Gastroesophageal sphincter (tissue), 4 donors: ENCODE measurements around the gene REX1BD. TPM values are rescaled to one million over a fixed set of nuclear protein-coding genes. Genes with fewer than 3 reads are reported as not detected.
"Not testable (repeated sequence)": the region's sequence is repeated elsewhere in the genome, so short reads cannot be mapped to it uniquely, and the experiment has no call there.

Experiments used
- ATAC-seq: fragments of 150-250 bp; one replicate; pipeline ENCODE4 v1.9.1; 2016; ENCODE audit warnings: mild to moderate bottlenecking, moderate library complexity
- H3K27ac ChIP-seq, 4 donors: fragments of 200-600 bp; sonication (generic) in 3 of 4; 1 replicate in 3 of 4; 2 replicates in 1 of 4; pipeline ENCODE4 v1.5.1; 2016 to 2019
- H3K27me3 ChIP-seq: fragments of 200-600 bp; sonication (generic); one replicate; pipeline ENCODE4 v1.5.1; 2019
- H3K36me3 ChIP-seq, 2 donors: fragments of 200-600 bp; sonication (generic); one replicate each; pipeline ENCODE4 v1.5.1; 2019; ENCODE audit warnings: control low read depth in 1 of 2
- H3K4me1 ChIP-seq, 3 donors: fragments of 200-600 bp; sonication (generic); 1 replicate in 2 of 3; 2 replicates in 1 of 3; pipeline ENCODE4 v1.5.1; 2016 to 2019; ENCODE audit warnings: control low read depth in 2 of 3
- H3K4me3 ChIP-seq, 2 donors: fragments of 200-600 bp; sonication (generic); one replicate each; pipeline ENCODE4 v1.5.1; 2019; ENCODE audit warnings: mild to moderate bottlenecking in 1 of 2, moderate library complexity in 1 of 2
- H3K9me3 ChIP-seq, 3 donors: fragments of 200-600 bp; sonication (generic); one replicate each; pipeline ENCODE4 v1.5.1; 2017 to 2019; ENCODE audit warnings: control low read depth in 2 of 3
- EP300 ChIP-seq: sonication (generic); formaldehyde crosslinking; IDR thresholded peaks from one replicate; pipeline ENCODE4 v1.6.1; 2017; ENCODE audit warnings: antibody characterized with exemption, mild to moderate bottlenecking
- POLR2A ChIP-seq, 2 donors: fragments of 450-650 bp; IDR thresholded peaks; one replicate each; pipeline ENCODE4 v1.6.1; 2017; ENCODE audit warnings: antibody characterized with exemption in 2 of 2, mild to moderate bottlenecking in 2 of 2, moderate library complexity in 1 of 2
- POLR2AphosphoS5 ChIP-seq: sonication (generic); formaldehyde crosslinking; IDR thresholded peaks from one replicate; pipeline ENCODE4 v1.6.1; 2017; ENCODE audit warnings: antibody characterized with exemption
- WGBS, 2 donors: methylation state at CpG; one replicate each; pipeline ENCODE4 v1.1.5; 2018; ENCODE audit warnings: low coverage in 1 of 2; 5-methylcytosine and 5-hydroxymethylcytosine counted together
- total RNA-seq, 4 donors: library from RNA; depleted of rRNA; stranded (reverse); fragments of >200 nt; gene quantifications; one replicate each; pipeline ENCODE4 v1.1.0, GENCODE V29; 2016
- TF ChIP-seq, protein P1 (sequence below), 4 experiments: fragments of 200-600 bp in 2 of 4; fragments of 450-650 bp in 2 of 4; sonication (generic) in 1 of 4; IDR thresholded peaks; one replicate each; pipeline ENCODE4 v1.5.1; 2017 to 2019; ENCODE audit warnings: antibody characterized with exemption in 4 of 4, mild to moderate bottlenecking in 2 of 4, moderate library complexity in 2 of 4

Gene REX1BD
- total RNA-seq, 4 donors from 2014 or later, result 64.8 to 72.6 (median 68.6) TPM

GRCh38 chr19:18597809-18598660 lies 9.4 kb downstream of the REX1BD start:
- Histone ChIP-seq H3K36me3 (peaks cover 0 to 3% of the 10 kb centered on the region in 2 donors), H3K9me3 (no peaks in the 10 kb centered on the region), H3K4me3 (no peak overlapping the region), H3K27me3 (peaks cover 49% of the 10 kb centered on the region), H3K27ac (no peak overlapping the region), H3K4me1 (peaks cover 2 to 23% (median 14%) of the 10 kb centered on the region in 3 donors)
- 20% methylated on average over 4 of the region's 25 CpGs; no CpG with 5 or more reads in 1 of the 2 donors for WGBS, 2 donors
- no peak for ATAC-seq
- TF ChIP-seq POLR2A (IDR thresholded peaks at IDR 0.05) (no peak), EP300 (no peak)
- TF ChIP-seq, protein P1, sequence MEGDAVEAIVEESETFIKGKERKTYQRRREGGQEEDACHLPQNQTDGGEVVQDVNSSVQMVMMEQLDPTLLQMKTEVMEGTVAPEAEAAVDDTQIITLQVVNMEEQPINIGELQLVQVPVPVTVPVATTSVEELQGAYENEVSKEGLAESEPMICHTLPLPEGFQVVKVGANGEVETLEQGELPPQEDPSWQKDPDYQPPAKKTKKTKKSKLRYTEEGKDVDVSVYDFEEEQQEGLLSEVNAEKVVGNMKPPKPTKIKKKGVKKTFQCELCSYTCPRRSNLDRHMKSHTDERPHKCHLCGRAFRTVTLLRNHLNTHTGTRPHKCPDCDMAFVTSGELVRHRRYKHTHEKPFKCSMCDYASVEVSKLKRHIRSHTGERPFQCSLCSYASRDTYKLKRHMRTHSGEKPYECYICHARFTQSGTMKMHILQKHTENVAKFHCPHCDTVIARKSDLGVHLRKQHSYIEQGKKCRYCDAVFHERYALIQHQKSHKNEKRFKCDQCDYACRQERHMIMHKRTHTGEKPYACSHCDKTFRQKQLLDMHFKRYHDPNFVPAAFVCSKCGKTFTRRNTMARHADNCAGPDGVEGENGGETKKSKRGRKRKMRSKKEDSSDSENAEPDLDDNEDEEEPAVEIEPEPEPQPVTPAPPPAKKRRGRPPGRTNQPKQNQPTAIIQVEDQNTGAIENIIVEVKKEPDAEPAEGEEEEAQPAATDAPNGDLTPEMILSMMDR (IDR thresholded peaks at IDR 0.05), result no peak

- H3K4me1 ChIP-seq, result peaks cover 2 to 23% (median 13%) of the 10 kb centered on the region in 3 donors
- no peak overlapping the region for H3K27ac ChIP-seq
- H3K36me3 ChIP-seq, result peaks cover 0 to 3% of the 10 kb centered on the region in 2 donors
- no CpG with 5 or more reads among the region's 20 CpGs for WGBS, 2 donors
- ATAC-seq, result no peak
- TF ChIP-seq EP300 (no peak), POLR2A (IDR thresholded peaks at IDR 0.05) (no peak), POLR2AphosphoS5 (no peak)
- TF ChIP-seq, protein P1 (IDR thresholded peaks at IDR 0.05), result no peak
- no peaks in the 10 kb centered on the region for H3K9me3 ChIP-seq
- H3K4me3 ChIP-seq, result no peak overlapping the region
- peaks cover 64% of the 10 kb centered on the region for H3K27me3 ChIP-seq
These were observed 10.9 kb downstream of the REX1BD start for GRCh38 chr19:18599485-18599884.

- not testable (repeated sequence) for H3K36me3 ChIP-seq, ATAC-seq, H3K27ac ChIP-seq, H3K4me3 ChIP-seq, H3K9me3 ChIP-seq
- Histone ChIP-seq H3K4me1 (peaks cover 0 to 23% (median 6%) of the 10 kb centered on the region in 3 donors), H3K27me3 (peaks cover 77% of the 10 kb centered on the region)
- WGBS, 2 donors, result 89 to 92% methylated on average over 6 to 9 of the region's 15 CpGs
These were observed 12.2 kb downstream of the REX1BD start for GRCh38 chr19:18600692-18601397.

- Histone ChIP-seq H3K9me3 (no peaks in the 10 kb centered on the region), H3K27me3 (peaks cover 84% of the 10 kb centered on the region), H3K4me3 (no peak overlapping the region), H3K36me3 (peaks cover 0 to 3% of the 10 kb centered on the region in 2 donors), H3K27ac (no peak overlapping the region), H3K4me1 (peaks cover 0 to 30% (median 12%) of the 10 kb centered on the region in 3 donors)
- ATAC-seq, result no peak
- WGBS, 2 donors, result 80 to 87% methylated on average over 2 to 3 of the region's 4 CpGs
- TF ChIP-seq POLR2A (IDR thresholded peaks at IDR 0.05) (no peak), POLR2AphosphoS5 (no peak), EP300 (no peak)
- TF ChIP-seq, protein P1 (IDR thresholded peaks at IDR 0.05), result no peak
These were observed 13.3 kb downstream of the REX1BD start for GRCh38 chr19:18601875-18602274.

DNA sequence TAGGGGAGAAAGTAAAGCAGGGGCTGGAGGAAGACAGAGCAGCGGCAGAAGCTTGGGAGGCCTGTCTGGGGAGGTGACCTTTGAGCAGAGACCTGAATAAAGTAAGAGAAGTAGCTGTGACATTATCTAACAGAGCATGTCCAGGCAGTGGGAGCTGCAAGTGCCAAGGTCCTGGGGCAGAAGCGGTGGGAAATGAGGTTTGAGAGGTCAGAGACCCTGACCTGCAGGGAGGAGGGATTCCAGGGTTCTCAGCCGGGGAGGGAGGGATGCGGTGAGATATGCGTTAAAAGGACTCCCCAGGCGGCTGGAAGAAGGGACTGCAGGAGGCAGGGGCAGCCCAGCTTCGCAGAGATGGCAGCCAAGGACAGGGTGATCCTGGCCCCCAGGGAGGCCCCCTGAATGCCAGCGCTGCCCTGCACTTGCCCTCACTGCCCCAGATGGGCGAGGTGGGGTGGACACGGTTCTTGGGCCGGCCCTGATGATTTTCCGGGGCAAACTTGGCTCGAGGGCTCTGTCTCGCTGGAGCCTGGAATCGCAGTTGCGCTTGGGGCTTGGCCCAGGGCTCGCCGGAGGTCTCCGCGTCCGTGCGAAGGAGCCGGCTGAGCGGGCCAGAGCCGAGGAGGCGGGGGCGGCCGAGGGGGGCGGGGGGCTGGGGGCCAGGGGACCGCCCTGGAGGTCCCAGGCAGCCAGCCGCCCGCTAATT lies 14.8 kb downstream of the REX1BD start:
- Histone ChIP-seq H3K36me3 (peaks cover 0 to 3% of the 10 kb centered on the region in 2 donors), H3K9me3 (no peaks in the 10 kb centered on the region), H3K27ac (peak overlapping the region in 1 of 4 donors; percentile 30), H3K4me3 (peak overlapping the region in 1 of 2 donors; percentile 25), H3K27me3 (peaks cover 90% of the 10 kb centered on the region), H3K4me1 (peaks cover 0 to 43% (median 24%) of the 10 kb centered on the region in 3 donors)
- ATAC-seq, result no peak
- TF ChIP-seq EP300 (no peak), POLR2AphosphoS5 (no peak)
- TF ChIP-seq, protein P1 (IDR thresholded peaks at IDR 0.05), result peak in 1 of 4 experiments; percentile 30
- WGBS, 2 donors, result 44 to 70% methylated on average over 3 to 7 of the region's 32 CpGs
